ENCODE data around the gene ABLIM1. TPM values are rescaled to one million over a fixed set of nuclear protein-coding genes. Genes with fewer than 3 reads are reported as not detected.

The ABLIM1 gene
- total and polyA plus RNA-seq, 10 of the 15 experiments (the other 5 are each of a cell fraction or from before 2014, with no cell fraction given): 14.2 to 50.5 (median 28.1) TPM

DNA sequence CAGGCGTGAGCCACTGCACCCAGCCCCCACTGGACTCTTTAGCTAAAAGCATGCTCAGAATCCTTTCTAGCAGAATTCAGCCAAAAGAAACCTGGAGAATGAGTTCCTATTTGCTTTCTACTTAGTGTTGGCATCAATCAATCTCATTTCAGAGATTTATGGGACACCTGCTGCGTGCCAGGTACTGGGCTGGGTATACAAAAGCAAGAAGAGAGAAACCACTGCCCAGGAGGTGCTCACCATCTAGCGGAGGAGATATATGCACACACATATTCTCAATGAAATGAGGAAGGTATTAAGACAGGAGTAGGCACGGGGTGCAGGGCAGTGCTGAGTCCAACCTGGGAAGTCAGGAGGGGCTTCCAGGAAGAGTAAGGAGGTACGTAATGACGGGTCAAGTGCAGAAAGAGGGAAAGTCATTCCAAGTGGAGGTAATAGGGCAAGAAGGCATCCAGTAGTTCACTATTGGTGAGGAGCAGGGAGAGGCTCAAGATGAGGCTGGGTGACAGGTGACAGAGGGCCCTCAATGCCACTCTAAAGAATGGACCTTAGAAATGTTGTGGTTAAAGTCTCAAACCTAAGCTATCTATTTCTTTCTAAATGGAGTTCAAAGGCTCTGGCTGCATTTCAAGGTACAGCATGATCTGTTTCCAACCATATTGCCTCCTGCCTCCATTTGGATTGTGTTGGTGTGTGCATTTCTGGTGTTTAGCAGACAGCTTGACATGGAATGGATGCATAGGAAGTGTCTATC, 22.1 kb downstream of the ABLIM1 start:
- 26% methylated on average over 6 of the region's 6 CpGs for WGBS (ENCODE audit: insufficient coverage, insufficient replicate concordance, low lambda C conversion rate, missing lambda C conversion rate)
- RAD21 ChIA-PET (ENCODE audit: unreplicated experiment): no interaction called here

More for the DNA sequence above, 22.1 kb downstream of the ABLIM1 start:
- ChIA-PET SMC1A (ENCODE audit: uncharacterized antibody, unreplicated experiment) (no interaction called here), POLR2A (no interaction called here), CTCF (interaction anchor here (1.1 kb wide), 1 partner anchor 83 kb away, joined by 3 read pairs; no protein-coding TSS in a partner anchor)
- no peaks in the 10 kb centered on the region for H3K9me3 ChIP-seq (replicated peaks; ENCODE audit: control insufficient read depth, insufficient read depth, low read length)
- no peak for FAIRE-seq
- H3K79me2 ChIP-seq (ENCODE audit: control insufficient read depth, insufficient read depth, low read length): no peaks in the 10 kb centered on the region
- H4K20me1 ChIP-seq (ENCODE audit: control insufficient read depth, insufficient read depth): no peaks in the 10 kb centered on the region
- no peak overlapping the region for H3K4me2 ChIP-seq (ENCODE audit: control insufficient read depth, insufficient read depth)
- H3K27me3 ChIP-seq (replicated peaks in 1 of 2; ENCODE audit: control insufficient read depth in 2 of 2, insufficient read depth in 2 of 2, low read length in 1 of 2): peaks cover 1 to 5% of the 10 kb centered on the region in 2 experiments; a peak in 2 of 4 replicates
- intact Hi-C loops (cut with micrococcal nuclease; ENCODE audit: unreplicated experiment) (no loop called here), in situ Hi-C loops (cut with MboI) (no loop called here)
- no peaks in the 10 kb centered on the region for H3K36me3 ChIP-seq (ENCODE audit: control insufficient read depth in 2 of 2, insufficient read depth in 2 of 2, low read length in 1 of 2)
- BruUV-seq (replicated peaks): no TSS peak
- H3K4me3 ChIP-seq: no peak overlapping the region
- DNase-seq (ENCODE audit: low read depth, low spot score): no peak
- TF ChIP-seq EP300 (IDR thresholded peaks at IDR 0.05; ENCODE audit: borderline replicate concordance in 1 of 2, control insufficient read depth in 1 of 2, low read depth in 2 of 2, low read length in 2 of 2) (no peak), ZNF217 (IDR thresholded peaks at IDR 0.05) (no peak), POLR2AphosphoS2 (IDR thresholded peaks at IDR 0.05; ENCODE audit: low read depth, low read length) (no peak), BHLHE40 (IDR thresholded peaks at IDR 0.05; ENCODE audit: borderline replicate concordance in 1 of 2, low read depth in 2 of 2, low read length in 1 of 2) (no peak), NFXL1 (IDR thresholded peaks at IDR 0.05; ENCODE audit: borderline replicate concordance) (no peak), WRNIP1 (IDR thresholded peaks at IDR 0.05; ENCODE audit: borderline replicate concordance, low read depth, low read length) (no peak), MTA3 (IDR thresholded peaks at IDR 0.05; ENCODE audit: borderline replicate concordance, low read length) (no peak), SMC3 (IDR thresholded peaks at IDR 0.05; ENCODE audit: borderline replicate concordance, low read length) (no peak), NR2C1 (IDR thresholded peaks at IDR 0.05) (no peak), SPI1 (IDR thresholded peaks at IDR 0.05; ENCODE audit: borderline replicate concordance, insufficient read depth, low read depth, low read length) (no peak), ETV6 (conservative IDR thresholded peaks at IDR 0.05 in 1 of 2, IDR thresholded peaks at IDR 0.05 in 1 of 2; ENCODE audit: borderline replicate concordance in 1 of 2, low read depth in 1 of 2) (no peak), LARP7 (IDR thresholded peaks at IDR 0.05) (no peak), ZZZ3 (IDR thresholded peaks at IDR 0.05; ENCODE audit: control insufficient read depth, insufficient read length, low read depth) (no peak), ZNF24 (IDR thresholded peaks at IDR 0.05) (no peak), EED (IDR thresholded peaks at IDR 0.05; ENCODE audit: low read depth) (no peak)
- TF ChIP-seq, protein P1, sequence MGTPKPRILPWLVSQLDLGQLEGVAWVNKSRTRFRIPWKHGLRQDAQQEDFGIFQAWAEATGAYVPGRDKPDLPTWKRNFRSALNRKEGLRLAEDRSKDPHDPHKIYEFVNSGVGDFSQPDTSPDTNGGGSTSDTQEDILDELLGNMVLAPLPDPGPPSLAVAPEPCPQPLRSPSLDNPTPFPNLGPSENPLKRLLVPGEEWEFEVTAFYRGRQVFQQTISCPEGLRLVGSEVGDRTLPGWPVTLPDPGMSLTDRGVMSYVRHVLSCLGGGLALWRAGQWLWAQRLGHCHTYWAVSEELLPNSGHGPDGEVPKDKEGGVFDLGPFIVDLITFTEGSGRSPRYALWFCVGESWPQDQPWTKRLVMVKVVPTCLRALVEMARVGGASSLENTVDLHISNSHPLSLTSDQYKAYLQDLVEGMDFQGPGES (IDR thresholded peaks at IDR 0.05): no peak
- ATAC-seq: no peak
- peaks cover 2% of the 10 kb centered on the region; the same call in 1 of the 2 replicates for H3K4me1 ChIP-seq (ENCODE audit: control insufficient read depth, insufficient read depth, low read length)
- H3K27ac ChIP-seq (ENCODE audit: control insufficient read depth, insufficient read depth): no peak overlapping the region
- no peak overlapping the region for H2AFZ ChIP-seq (ENCODE audit: control insufficient read depth, low read depth, low read length)
- H3K9ac ChIP-seq (ENCODE audit: control insufficient read depth, insufficient read depth, low read length): no peak overlapping the region
